ENCODE measurements around the gene RABL3.

RABL3 gene

DNA sequence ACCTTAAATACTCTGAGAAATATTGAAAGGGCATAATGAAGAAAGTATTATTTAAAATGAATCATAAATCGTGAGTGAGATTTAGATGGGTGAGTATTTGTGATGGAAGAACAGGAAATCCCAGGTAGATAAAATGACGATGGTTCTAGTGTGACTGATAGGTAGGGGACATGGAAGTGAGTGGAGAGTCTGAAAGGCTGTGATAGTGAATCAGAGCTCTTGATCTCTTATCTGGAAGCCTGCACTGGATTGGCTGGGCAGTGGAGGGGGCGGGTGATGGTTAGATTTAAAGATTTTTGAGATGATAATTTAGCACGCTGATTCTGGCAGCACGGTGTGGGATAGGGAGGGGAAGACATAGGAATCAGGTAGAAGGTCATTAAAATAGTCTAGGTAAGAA, 80.4 kb downstream of the RABL3 start:
- H3K4me3 Mint-ChIP-seq, result no peak overlapping the region

DNA sequence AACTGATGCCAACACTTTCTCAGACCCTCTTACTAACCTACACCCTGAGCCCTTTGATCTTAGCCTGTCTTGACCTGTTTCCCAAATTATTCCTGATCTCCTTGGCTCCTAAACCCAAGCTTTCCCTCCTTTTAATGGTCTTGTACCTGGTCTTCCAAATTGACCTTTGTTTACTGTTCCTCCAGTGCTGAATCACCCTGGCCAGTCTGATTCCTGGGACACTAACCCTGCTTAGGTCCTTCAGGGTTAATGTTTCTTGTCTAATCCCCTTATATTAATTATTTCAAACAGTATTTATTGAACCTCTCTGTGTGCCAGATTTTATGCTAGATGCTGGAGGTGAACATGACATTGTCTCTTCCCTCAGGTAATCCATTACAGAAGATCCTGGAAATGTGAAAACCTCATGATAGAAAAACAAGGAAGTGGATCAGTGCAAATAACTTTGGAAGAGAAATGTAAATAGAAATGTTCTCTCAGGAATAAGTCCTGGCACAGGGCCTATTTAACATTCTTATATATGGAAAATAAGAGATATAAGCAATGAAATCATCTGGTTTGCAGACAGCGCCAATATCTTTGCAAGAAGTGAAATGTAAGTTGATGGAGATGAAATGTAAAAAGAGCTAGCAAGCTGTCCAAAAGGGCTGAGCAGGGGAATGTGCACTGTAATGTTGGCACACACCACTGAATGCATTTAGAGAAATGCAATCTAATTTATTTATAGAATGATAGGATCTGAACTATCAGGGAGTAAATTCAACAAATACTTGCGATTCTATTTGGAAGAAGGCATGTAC, 81.0 kb downstream of the RABL3 start:
- intact Hi-C loops (cut with micrococcal nuclease), result no loop called here
- H3K9me3 Mint-ChIP-seq, result no peaks in the 10 kb centered on the region
- H3K27ac Mint-ChIP-seq, result no peak overlapping the region
- no peak overlapping the region for H3K4me3 Mint-ChIP-seq
- H3K27me3 Mint-ChIP-seq, result peaks cover 2% of the 10 kb centered on the region
- no peaks in the 10 kb centered on the region for H3K36me3 Mint-ChIP-seq (ENCODE audit: low read depth)
- peaks cover 13% of the 10 kb centered on the region for H3K4me1 Mint-ChIP-seq (ENCODE audit: low read depth)

More for the DNA sequence above, 80.4 kb downstream of the RABL3 start:
- no peak overlapping the region for H3K27ac Mint-ChIP-seq
- peaks cover 2% of the 10 kb centered on the region for H3K27me3 Mint-ChIP-seq
- no peaks in the 10 kb centered on the region for H3K36me3 Mint-ChIP-seq (ENCODE audit: low read depth)
- no peaks in the 10 kb centered on the region for H3K9me3 Mint-ChIP-seq
- H3K4me1 Mint-ChIP-seq (ENCODE audit: low read depth), result peaks cover 13% of the 10 kb centered on the region
- intact Hi-C loops (cut with micrococcal nuclease), result no loop called here

GRCh38 chr3:120659834-120660233, 82.5 kb downstream of the RABL3 start:
- Mint-ChIP-seq H3K27ac (no peak overlapping the region), H3K9me3 (no peaks in the 10 kb centered on the region), H3K4me3 (no peak overlapping the region), H3K4me1 (ENCODE audit: low read depth) (peaks cover 13% of the 10 kb centered on the region), H3K36me3 (ENCODE audit: low read depth) (no peaks in the 10 kb centered on the region), H3K27me3 (peaks cover 2% of the 10 kb centered on the region)
- intact Hi-C loops (cut with micrococcal nuclease), result no loop called here

- Mint-ChIP-seq H3K27ac (no peak overlapping the region), H3K4me1 (ENCODE audit: low read depth) (peaks cover 13% of the 10 kb centered on the region), H3K36me3 (ENCODE audit: low read depth) (no peaks in the 10 kb centered on the region), H3K4me3 (no peak overlapping the region), H3K27me3 (peaks cover 2% of the 10 kb centered on the region), H3K9me3 (no peaks in the 10 kb centered on the region)
- intact Hi-C loops (cut with micrococcal nuclease), result no loop called here
These were observed 83.0 kb downstream of the RABL3 start for GRCh38 chr3:120659285-120659684.

GRCh38 chr3:120652896-120653545, 89.3 kb downstream of the RABL3 start:
- H3K27ac Mint-ChIP-seq, result no peak overlapping the region
- H3K4me3 Mint-ChIP-seq, result no peak overlapping the region
- H3K27me3 Mint-ChIP-seq, result no peaks in the 10 kb centered on the region
- peaks cover 10% of the 10 kb centered on the region for H3K4me1 Mint-ChIP-seq (ENCODE audit: low read depth)
- H3K36me3 Mint-ChIP-seq (ENCODE audit: low read depth), result no peaks in the 10 kb centered on the region
- intact Hi-C loops (cut with micrococcal nuclease), result no loop called here
- no peaks in the 10 kb centered on the region for H3K9me3 Mint-ChIP-seq

DNA sequence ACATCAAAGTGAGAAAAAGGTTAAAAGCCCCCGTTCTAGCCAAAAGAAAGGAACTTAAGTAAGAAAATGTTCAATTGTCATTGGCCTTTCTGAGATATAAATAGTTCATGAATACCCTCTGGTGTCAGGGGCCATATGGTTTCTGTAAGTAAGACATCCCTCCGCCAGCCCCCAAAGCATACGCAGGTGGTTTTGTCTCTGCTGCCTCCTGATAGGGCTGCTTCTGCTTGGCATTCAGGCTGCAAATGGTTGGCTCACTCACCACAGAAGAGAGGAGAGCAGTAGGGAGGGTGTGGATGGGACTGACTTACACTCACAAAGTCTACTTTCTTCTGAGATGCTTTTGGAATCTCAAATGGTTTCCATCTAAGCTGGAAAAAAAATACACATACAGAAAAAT, 90.0 kb downstream of the RABL3 start:
- Mint-ChIP-seq H3K4me3 (no peak overlapping the region), H3K36me3 (ENCODE audit: low read depth) (no peaks in the 10 kb centered on the region), H3K27me3 (no peaks in the 10 kb centered on the region), H3K27ac (no peak overlapping the region), H3K9me3 (no peaks in the 10 kb centered on the region), H3K4me1 (ENCODE audit: low read depth) (peaks cover 10% of the 10 kb centered on the region)
- intact Hi-C loops (cut with micrococcal nuclease), result no loop called here

- Mint-ChIP-seq H3K9me3 (no peaks in the 10 kb centered on the region), H3K27ac (no peak overlapping the region), H3K4me1 (ENCODE audit: low read depth) (peaks cover 19% of the 10 kb centered on the region), H3K4me3 (no peak overlapping the region), H3K36me3 (ENCODE audit: low read depth) (no peaks in the 10 kb centered on the region), H3K27me3 (no peaks in the 10 kb centered on the region)
- intact Hi-C loops (cut with micrococcal nuclease), result no loop called here
These were observed 92.0 kb downstream of the RABL3 start for GRCh38 chr3:120650311-120650710.

DNA sequence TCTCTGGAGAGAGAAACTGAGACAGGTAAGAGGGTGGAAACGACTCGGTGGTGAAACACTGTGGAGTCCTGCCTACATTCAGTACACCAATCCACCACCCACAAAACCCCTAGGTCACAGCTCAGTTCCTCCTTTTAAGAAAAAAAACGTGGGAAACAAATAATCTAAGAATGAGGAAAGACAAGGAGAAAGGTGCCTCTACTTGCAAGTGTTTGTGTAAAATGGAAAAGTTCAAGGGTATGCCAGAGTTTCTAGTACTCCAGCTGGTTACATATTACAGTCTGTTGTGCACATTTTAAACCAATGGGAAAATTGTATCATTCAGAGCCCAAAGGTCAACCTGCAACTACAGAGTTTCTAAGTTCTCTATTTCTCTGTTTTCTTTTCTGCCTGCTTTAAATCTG, 92.5 kb downstream of the RABL3 start:
- H3K4me3 Mint-ChIP-seq, result no peak overlapping the region
- H3K27me3 Mint-ChIP-seq, result no peaks in the 10 kb centered on the region
- peaks cover 24% of the 10 kb centered on the region for H3K4me1 Mint-ChIP-seq (ENCODE audit: low read depth)
- H3K9me3 Mint-ChIP-seq, result no peaks in the 10 kb centered on the region
- H3K27ac Mint-ChIP-seq, result no peak overlapping the region
- H3K36me3 Mint-ChIP-seq (ENCODE audit: low read depth), result no peaks in the 10 kb centered on the region
- intact Hi-C loops (cut with micrococcal nuclease), result no loop called here

GRCh38 chr3:120648290-120648689, 94.0 kb downstream of the RABL3 start:
- peaks cover 31% of the 10 kb centered on the region for H3K4me1 Mint-ChIP-seq (ENCODE audit: low read depth)
- H3K36me3 Mint-ChIP-seq (ENCODE audit: low read depth), result no peaks in the 10 kb centered on the region
- no peak overlapping the region for H3K27ac Mint-ChIP-seq
- intact Hi-C loops (cut with micrococcal nuclease), result no loop called here
- H3K9me3 Mint-ChIP-seq, result no peaks in the 10 kb centered on the region
- H3K4me3 Mint-ChIP-seq, result no peak overlapping the region
- no peaks in the 10 kb centered on the region for H3K27me3 Mint-ChIP-seq

- no peak overlapping the region for H3K27ac Mint-ChIP-seq
- H3K4me1 Mint-ChIP-seq (ENCODE audit: low read depth), result peaks cover 44% of the 10 kb centered on the region
- no peaks in the 10 kb centered on the region for H3K36me3 Mint-ChIP-seq (ENCODE audit: low read depth)
- no peaks in the 10 kb centered on the region for H3K9me3 Mint-ChIP-seq
- H3K4me3 Mint-ChIP-seq, result no peak overlapping the region
- intact Hi-C loops (cut with micrococcal nuclease), result no loop called here
- no peaks in the 10 kb centered on the region for H3K27me3 Mint-ChIP-seq
These were observed 95.4 kb downstream of the RABL3 start for GRCh38 chr3:120646771-120647432.

GRCh38 chr3:120645083-120645845, 97.1 kb downstream of the RABL3 start:
- Mint-ChIP-seq H3K27ac (peak overlapping the region; percentile 4), H3K36me3 (ENCODE audit: low read depth) (no peaks in the 10 kb centered on the region), H3K4me1 (ENCODE audit: low read depth) (peaks cover 58% of the 10 kb centered on the region), H3K27me3 (no peaks in the 10 kb centered on the region), H3K4me3 (no peak overlapping the region), H3K9me3 (no peaks in the 10 kb centered on the region)
- intact Hi-C loops (cut with micrococcal nuclease), result no loop called here

DNA sequence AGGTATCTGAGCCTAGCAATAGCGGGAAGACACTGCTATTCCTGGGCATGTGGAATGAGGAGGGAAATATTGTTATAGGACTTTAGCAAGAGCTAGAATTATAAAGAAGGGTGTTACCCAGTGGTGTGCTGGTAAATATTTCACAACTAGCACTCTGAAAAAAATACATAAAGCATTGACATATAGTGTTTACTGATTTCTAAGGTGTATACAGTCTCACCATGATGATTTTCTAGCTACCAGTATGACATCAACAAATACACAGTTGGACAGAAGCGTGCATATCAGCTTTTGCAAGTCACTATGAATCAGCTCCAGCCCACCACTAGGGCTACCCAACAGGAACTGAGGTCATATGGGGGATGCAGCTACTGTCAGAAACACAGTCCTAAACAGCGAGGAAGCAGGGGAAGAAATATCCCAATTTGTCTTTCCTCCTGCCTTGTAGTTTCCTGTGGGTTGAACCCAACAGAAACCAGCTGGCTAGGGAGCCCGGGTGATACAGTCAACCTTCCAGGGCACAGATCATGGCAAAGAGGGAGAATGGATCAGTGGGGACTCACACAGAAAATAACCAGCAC, 99.9 kb downstream of the RABL3 start:
- Mint-ChIP-seq H3K4me3 (no peak overlapping the region), H3K27me3 (no peaks in the 10 kb centered on the region), H3K4me1 (ENCODE audit: low read depth) (peaks cover 62% of the 10 kb centered on the region), H3K36me3 (ENCODE audit: low read depth) (peaks cover 5% of the 10 kb centered on the region), H3K9me3 (peaks cover 25% of the 10 kb centered on the region), H3K27ac (peak overlapping the region; percentile 70)
- intact Hi-C loops (cut with micrococcal nuclease), result no loop called here

DNA sequence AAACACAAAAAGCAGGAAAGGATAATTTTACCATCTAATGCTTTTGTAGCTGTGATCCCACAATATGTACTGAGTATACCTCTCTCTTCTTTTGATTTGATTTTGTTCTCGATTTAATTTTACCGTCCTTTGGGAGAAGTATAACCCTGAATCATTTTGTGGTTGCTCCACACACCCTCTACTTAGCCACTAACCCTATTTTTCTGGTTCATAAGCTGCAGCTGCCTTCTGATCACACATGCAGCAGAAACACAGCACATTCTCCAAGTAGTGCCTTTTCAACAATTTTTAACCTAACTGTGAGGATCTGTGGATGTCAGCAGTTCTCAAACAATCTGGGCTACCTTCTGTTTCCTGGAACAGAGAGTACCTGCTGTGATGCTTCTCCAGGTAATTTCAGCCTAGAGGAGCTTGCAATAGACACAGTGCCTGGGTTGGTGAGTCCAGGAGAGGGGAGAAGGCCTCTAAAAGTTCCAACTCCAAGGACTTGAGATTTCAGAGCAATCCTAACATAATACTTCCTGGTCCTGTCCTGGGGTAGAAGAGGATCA, 100.5 kb downstream of the RABL3 start:
- Mint-ChIP-seq H3K4me3 (no peak overlapping the region), H3K27ac (peak overlapping the region; percentile 70)
- intact Hi-C loops (cut with micrococcal nuclease), result no loop called here

More for the DNA sequence above, 100.5 kb downstream of the RABL3 start:
- peaks cover 29% of the 10 kb centered on the region for H3K9me3 Mint-ChIP-seq
- no peaks in the 10 kb centered on the region for H3K27me3 Mint-ChIP-seq
- peaks cover 65% of the 10 kb centered on the region for H3K4me1 Mint-ChIP-seq (ENCODE audit: low read depth)
- H3K36me3 Mint-ChIP-seq (ENCODE audit: low read depth), result peaks cover 5% of the 10 kb centered on the region

Measured in dendritic cell treated with granulocyte-macrophage colony-stimulating factor and Interleukin-4, amounts not matched to agents 40 ng/mL and 50 ng/mL, for 4 days (primary cell).